ENCODE measurements around the gene TLE7. TPM values are rescaled to one million over a fixed set of nuclear protein-coding genes. Genes with fewer than 3 reads are reported as not detected.

The TLE7 gene
- total RNA-seq, 2 donors from 2014 or later = 3.9 TPM; not detected in 1

DNA sequence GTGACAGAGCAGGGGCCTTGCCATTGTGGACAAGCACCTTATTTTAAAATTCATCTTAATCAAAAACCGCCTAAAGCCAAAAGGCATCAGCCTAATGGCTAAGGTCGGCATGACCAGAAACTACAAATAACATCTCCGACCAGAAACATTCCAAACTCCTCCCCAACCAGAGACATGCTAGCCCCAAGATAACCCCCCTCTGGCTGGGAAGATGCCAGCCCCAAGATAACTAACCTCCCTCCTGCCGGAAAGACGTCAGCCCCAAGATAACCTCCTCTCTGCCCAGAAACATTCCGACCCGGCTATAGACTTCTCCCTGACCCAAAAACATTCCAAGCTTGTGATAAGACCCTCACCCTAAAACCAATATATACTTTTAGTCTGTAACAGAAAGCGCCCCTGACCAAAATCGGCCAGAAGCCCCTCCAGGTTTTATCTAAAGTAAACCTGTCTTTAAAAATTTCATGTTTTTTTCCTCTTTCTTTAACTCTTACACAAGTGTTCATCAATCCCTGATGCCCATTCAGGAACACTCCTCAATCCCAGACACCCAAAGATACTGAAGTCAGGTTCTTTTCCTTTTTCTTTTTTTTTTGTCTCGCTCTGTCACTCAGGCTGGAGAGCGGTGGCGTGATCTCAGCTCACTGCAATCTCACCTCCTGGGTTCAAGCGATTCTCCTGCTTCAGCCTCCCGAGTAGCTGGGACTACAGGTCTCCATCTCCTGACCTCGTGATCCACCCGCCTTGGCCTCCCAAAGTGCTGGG lies 32.7 kb downstream of the TLE7 start:
- no peaks in the 10 kb centered on the region for H3K9me3 ChIP-seq

DNA sequence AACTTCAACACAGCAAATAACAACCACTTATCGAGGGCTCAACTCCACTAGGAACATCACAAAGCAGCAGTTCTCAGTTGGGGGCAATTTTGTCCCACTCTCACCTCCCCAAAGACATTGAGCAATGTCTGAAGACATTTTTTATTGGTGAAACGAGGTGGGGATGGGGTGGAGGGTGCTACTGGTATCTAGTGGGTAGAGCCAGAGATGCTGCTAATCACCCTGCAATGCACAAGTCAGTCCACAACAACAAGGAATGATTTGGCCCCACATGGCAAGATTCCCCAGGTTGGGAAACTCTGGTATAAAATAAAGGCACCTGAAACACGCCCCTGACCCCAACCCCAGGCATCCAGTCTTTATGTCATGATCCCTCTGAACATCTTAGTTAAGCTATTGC lies 33.3 kb downstream of the TLE7 start:
- H3K4me1 ChIP-seq (replicated peaks) = no peaks in the 10 kb centered on the region
- intact Hi-C loops (cut with DNase I) = no loop called here
- TF ChIP-seq, protein P1, sequence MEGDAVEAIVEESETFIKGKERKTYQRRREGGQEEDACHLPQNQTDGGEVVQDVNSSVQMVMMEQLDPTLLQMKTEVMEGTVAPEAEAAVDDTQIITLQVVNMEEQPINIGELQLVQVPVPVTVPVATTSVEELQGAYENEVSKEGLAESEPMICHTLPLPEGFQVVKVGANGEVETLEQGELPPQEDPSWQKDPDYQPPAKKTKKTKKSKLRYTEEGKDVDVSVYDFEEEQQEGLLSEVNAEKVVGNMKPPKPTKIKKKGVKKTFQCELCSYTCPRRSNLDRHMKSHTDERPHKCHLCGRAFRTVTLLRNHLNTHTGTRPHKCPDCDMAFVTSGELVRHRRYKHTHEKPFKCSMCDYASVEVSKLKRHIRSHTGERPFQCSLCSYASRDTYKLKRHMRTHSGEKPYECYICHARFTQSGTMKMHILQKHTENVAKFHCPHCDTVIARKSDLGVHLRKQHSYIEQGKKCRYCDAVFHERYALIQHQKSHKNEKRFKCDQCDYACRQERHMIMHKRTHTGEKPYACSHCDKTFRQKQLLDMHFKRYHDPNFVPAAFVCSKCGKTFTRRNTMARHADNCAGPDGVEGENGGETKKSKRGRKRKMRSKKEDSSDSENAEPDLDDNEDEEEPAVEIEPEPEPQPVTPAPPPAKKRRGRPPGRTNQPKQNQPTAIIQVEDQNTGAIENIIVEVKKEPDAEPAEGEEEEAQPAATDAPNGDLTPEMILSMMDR (IDR thresholded peaks at IDR 0.05) = no peak
- TF ChIP-seq POLR2A (IDR thresholded peaks at IDR 0.05) (no peak), POLR2AphosphoS5 (IDR thresholded peaks at IDR 0.05) (no peak)
- 53% methylated on average over 3 of the region's 3 CpGs for WGBS
- no peak overlapping the region for H3K4me3 ChIP-seq
- no peaks in the 10 kb centered on the region for H3K9me3 ChIP-seq
- no peaks in the 10 kb centered on the region for H3K36me3 ChIP-seq
- no peak for DNase-seq (ENCODE audit: low spot score)
- peaks cover 2% of the 10 kb centered on the region for H3K27me3 ChIP-seq (replicated peaks; ENCODE audit: insufficient read depth)
- H3K27ac ChIP-seq = no peak overlapping the region

More for the DNA sequence above, 32.7 kb downstream of the TLE7 start:
- Histone ChIP-seq H3K4me1 (replicated peaks) (no peaks in the 10 kb centered on the region), H3K27ac (no peak overlapping the region), H3K27me3 (replicated peaks; ENCODE audit: insufficient read depth) (peaks cover 2% of the 10 kb centered on the region), H3K4me3 (no peak overlapping the region), H3K36me3 (no peaks in the 10 kb centered on the region)
- TF ChIP-seq POLR2AphosphoS5 (IDR thresholded peaks at IDR 0.05) (no peak), POLR2A (IDR thresholded peaks at IDR 0.05) (no peak)
- TF ChIP-seq, protein P1 (IDR thresholded peaks at IDR 0.05) = no peak
- 69% methylated on average over 16 of the region's 16 CpGs for WGBS
- intact Hi-C loops (cut with DNase I) = no loop called here
- DNase-seq (ENCODE audit: low spot score) = no peak

DNA sequence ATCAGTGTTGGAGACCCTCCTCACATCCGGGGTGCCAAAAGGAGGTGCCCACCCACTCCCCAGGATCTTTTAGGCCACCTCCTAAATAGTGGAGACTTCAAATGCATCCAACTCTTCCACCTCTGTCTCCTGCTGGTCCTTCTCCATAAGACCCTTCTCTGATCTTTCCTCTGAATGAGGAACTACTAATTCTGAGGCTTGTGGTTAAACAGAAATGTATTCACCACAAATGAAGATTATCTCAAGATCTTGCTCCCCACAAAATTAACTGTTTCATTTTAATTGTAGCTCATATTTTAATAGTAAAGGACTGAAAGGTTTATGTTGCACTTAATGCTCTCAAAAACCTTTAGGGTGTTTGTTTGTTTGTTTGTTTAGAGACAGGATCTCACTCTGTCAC lies 34.1 kb downstream of the TLE7 start:
- DNase-seq (ENCODE audit: low spot score) = no peak
- Histone ChIP-seq H3K36me3 (no peaks in the 10 kb centered on the region), H3K9me3 (no peaks in the 10 kb centered on the region), H3K27me3 (replicated peaks; ENCODE audit: insufficient read depth) (peaks cover 2% of the 10 kb centered on the region), H3K4me3 (no peak overlapping the region), H3K27ac (no peak overlapping the region), H3K4me1 (replicated peaks) (no peaks in the 10 kb centered on the region)
- intact Hi-C loops (cut with DNase I) = no loop called here
- 76% methylated on average over 1 of the region's 1 CpG for WGBS
- TF ChIP-seq, protein P1 (IDR thresholded peaks at IDR 0.05) = no peak
- TF ChIP-seq POLR2AphosphoS5 (IDR thresholded peaks at IDR 0.05) (no peak), POLR2A (IDR thresholded peaks at IDR 0.05) (no peak)

DNA sequence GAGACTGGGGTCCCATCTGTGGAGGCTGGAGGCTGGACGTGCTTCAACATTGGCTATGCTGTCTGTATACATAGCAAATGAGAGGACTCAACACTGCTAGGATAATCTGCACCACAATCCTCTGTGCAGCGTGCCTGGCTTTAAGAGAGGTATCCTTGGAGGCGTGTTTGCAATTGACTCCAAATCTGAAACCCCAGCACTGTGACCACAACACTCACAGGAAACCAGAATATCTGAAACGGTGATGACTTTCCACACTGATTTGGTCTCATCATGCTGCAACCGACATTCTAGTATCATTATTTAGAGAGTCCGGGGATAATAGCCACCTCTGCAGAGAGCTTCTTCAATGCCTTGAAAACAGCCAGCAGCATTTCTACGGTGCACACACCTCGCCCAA lies 35.1 kb downstream of the TLE7 start:
- Histone ChIP-seq H3K9me3 (no peaks in the 10 kb centered on the region), H3K36me3 (no peaks in the 10 kb centered on the region), H3K27ac (no peak overlapping the region), H3K4me1 (replicated peaks) (no peaks in the 10 kb centered on the region), H3K27me3 (replicated peaks; ENCODE audit: insufficient read depth) (peaks cover 2% of the 10 kb centered on the region), H3K4me3 (no peak overlapping the region)
- TF ChIP-seq, protein P1 (IDR thresholded peaks at IDR 0.05) = no peak
- TF ChIP-seq POLR2AphosphoS5 (IDR thresholded peaks at IDR 0.05) (no peak), POLR2A (IDR thresholded peaks at IDR 0.05) (no peak)
- no peak for DNase-seq (ENCODE audit: low spot score)
- WGBS = 71% methylated on average over 8 of the region's 8 CpGs
- intact Hi-C loops (cut with DNase I) = no loop called here

DNA sequence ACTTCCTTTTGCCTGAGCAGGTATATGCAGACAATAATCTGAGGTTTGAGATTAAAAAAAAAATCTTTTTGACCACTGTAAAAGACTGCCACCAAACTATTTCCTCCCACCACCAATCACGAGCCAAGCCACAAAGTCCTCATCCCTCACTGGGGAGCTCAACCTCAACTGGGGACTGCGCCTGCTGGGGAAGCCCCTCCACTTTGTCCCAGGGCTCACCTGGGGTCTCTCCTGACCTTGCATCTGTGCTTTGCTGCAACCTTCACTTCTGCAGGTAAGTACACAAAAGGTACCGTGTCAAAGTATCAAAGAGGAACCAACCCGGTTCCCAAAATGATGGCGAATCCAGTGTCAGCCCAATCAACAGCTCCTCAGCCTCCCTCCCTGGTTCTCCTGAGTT lies 35.5 kb downstream of the TLE7 start:
- Histone ChIP-seq H3K4me3 (no peak overlapping the region), H3K27ac (no peak overlapping the region), H3K4me1 (replicated peaks) (no peaks in the 10 kb centered on the region), H3K36me3 (no peaks in the 10 kb centered on the region), H3K9me3 (no peaks in the 10 kb centered on the region), H3K27me3 (replicated peaks; ENCODE audit: insufficient read depth) (peaks cover 2% of the 10 kb centered on the region)
- WGBS = 91% methylated on average over 5 of the region's 5 CpGs
- intact Hi-C loops (cut with DNase I) = no loop called here
- TF ChIP-seq POLR2AphosphoS5 (IDR thresholded peaks at IDR 0.05) (no peak), POLR2A (IDR thresholded peaks at IDR 0.05) (no peak)
- TF ChIP-seq, protein P1 (IDR thresholded peaks at IDR 0.05) = no peak
- no peak for DNase-seq (ENCODE audit: low spot score)
